HK-2 (cell line): ENCODE results near the gene PVR.
"Not testable (repeated sequence)": the region's sequence is repeated elsewhere in the genome, so short reads cannot be mapped to it uniquely, and the experiment has no call there.

Experiments
- DNase-seq: peaks from one replicate; pipeline ENCODE4 v3.0.0-alpha.2; 2018; ENCODE audit not compliant: unreplicated experiment

The PVR gene

DNA sequence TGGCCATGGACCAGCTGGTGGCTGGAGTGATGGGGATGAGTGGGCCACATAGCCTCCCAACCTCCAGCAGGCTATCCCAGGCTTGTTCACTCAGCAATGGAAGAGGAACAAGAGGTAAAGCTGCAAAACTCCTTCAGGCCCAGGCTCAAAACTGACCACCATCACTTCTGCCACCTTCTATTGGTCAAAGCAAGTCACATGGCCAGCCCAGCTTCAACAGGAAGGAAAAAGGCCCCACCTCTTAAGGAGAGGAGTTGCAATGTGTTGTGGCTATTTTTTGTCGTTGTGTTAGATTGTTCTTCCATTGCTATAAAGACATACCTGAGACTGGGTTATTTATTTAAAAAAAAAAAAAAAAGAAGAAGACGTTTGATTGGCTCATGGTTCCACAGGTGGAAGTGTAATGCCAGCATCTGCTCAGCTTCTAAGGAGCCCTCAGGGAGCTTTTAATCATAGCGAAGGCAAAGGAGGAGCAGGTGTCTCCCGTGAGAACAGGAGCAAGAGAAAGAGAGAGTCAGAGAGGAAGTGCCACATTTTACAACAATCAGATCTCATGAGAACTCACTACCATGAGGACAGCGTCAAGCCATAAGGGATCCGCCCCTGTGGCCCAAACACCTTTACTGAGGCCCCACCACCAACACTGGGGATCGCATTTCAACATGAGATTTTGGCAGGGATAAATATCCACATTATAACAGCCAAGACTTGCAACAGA lies 24.9 kb upstream of the PVR start:
- DNase-seq, result no peak

DNA sequence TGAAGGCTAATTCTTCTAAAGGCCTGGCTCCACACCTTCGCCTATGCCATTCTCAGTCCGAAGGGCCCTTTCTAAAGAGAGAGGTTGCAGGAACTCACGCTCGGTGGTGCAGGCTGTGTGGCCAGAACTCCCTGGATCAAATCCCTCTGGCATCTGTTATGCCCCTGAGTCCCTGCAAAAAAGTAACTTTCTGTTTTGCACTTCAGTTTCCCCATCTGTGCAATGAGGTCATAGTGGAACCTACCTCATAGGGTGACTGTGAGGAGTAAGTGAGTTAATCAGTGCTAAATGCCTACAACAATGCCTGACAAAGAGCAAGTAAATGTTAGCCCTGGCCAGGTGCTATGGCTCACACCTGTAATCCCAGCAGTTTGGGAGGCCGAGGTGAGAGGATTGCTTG lies 23.0 kb upstream of the PVR start:
- no peak for DNase-seq

DNA sequence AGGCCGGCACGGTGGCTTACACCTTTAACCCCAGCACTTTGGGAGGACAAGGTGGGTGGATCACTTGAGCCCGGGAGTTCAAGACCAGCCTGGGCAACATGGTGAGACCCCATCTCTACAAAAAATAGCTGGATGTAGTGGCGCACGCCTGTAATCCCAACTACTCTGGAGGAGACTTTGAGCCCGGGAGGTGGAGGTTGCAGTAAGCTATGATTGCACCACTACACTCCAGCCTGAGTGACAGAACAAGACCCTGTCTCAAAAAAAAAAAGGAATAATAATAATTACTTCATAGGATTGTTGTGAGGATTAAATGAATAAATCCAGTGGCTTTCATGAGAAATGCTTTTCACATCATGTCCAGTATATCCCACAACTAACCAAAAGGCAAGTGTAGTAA lies 22.3 kb upstream of the PVR start:
- no peak for DNase-seq

DNA sequence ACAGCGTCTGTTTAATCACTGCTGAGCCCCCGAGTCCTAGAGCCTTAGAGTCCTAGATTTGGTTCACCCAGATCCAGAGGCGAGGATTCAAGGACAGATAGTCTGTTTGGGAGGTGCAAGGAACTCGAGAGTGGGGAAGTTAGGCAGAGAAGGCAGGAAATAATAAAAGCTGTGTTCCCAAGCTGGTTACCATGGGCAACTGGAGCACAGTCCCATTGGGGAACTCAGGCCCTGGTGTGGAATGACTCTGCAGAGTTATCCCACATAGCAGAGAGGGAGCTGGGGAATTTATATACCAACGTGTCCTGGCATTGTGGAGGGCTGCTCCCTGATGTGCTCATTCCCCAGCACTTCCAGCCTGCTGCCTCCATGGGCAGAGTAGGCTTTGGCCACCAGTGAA lies 20.6 kb upstream of the PVR start:
- DNase-seq, result no peak

DNA sequence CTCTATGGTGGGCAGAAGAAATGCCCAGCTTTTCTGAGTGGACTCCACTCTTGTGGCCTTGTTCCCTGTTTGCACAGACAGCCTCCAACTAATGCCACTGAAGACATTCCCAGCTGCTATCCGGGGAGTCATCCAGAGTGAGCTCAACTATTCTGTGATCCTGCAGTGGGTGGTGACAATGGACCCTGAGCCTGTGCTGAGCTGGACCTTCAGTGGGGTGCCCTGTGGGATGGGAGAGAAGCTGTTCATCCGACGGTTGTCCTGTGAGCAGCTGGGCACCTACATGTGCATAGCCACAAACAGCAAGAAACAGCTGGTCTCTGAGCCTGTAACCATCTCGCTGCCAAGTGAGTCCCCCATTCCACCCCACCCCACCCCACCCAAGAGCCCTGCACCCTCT lies 20.1 kb upstream of the PVR start:
- DNase-seq, result no peak

DNA sequence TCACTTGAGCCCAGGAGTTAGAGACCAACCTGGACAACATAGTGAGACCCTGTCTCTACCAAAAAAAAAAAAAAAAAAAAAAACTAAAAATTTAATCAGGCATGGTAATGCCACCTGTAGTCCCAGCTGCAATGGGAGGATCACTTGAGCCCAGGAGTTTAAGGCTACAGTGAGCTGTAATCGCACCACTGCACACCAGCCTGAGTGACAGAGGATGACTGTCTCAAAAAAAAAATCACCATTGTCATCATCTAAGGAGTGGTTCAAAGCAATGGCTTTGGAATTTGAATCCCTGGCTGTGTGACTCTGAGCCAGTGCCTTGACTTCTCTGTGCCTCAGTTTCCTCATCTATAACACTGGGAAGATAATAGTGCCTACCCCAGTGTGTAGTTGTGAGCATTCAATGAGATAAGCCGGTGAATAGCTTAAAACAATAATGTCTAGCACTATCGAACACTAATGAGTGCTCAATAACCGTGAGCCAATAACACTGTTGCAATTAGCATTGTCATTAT lies 18.8 kb upstream of the PVR start:
- no peak for DNase-seq

DNA sequence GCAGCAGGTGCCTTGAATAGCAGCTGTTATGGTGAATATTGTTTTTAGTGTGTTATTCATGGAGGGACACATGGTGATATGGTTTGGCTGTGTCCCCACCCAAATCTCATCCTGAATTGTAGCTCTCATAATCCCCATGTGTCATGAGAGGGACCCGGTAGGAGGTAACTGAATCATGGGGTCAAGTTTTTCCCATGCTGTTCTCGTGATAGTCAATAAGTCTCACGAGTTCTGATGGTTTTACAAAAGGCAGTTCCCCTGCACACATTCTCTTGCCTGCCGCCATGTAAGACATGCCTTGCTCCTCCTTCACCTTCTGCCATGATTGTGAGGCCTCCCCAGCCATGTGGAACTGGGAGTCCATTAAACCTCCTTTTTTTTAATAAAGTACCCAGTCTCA lies 18.1 kb upstream of the PVR start:
- DNase-seq, result not testable (repeated sequence)

DNA sequence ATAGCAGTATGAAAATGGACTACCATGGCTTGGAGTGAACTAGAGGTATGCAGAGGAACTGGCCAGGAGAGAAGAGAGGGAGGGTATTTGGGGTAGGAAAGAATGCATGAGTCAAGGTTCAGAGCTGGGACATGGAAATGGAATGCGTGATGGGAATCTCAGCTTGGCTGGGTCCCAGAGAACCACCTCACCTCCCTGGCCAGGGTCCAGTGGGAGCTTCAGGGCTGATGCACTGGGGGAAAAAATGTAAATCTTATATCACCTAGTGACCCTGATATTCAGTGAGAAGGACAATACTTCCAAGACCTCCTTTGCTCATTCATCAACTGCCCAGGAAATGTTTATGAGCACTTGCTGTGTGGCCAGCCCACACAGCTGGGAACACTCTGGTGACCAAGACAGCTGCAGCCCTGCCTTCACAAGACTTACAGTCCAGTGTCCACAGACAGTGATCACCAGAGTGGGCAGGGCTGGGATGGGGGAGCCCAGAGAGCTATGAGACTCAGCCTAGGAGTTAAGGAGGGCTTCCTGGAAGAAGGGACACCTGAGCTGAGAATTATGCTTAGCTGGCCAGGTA lies 17.6 kb upstream of the PVR start:
- DNase-seq, result peak; percentile 92

DNA sequence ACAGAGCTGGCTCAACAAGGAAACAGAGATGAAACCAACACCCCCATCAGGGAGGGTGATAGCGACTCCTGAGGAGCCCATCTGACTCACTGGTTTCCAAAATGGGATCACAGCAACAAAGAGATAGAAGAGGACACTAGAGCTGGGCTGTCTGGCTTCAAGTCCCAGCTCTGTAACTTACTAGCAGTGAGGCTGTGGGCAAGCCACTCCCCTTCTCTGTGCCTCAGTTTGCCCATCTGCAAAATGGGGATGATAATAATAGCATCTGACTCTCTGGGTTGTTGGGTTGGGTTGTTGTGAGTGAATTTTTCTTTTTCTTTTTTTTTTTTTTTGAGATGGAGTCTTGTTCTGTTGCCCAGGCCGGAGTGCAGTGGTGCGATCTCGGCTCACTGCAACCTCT lies 16.1 kb upstream of the PVR start:
- no peak for DNase-seq

DNA sequence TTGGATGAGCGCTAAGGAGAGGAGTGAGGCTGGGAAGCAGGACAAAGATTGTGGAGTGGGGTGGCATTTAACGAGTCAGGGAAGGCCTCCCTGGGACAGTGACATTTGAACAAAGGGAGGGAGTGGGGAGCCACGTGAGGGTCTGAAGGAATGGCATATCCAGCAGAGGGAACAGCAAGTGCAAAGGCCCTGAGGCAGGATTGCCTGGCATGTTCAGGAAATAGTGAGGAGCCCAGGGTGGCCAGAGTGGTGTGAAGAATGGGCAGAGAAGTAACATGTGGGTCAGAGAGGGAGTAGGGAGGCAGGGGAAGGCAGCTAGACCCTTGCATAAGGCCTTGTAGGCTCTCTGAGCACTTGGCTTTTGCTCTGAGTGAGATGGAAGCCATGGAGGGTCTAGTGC lies 14.9 kb upstream of the PVR start:
- no peak for DNase-seq

DNA sequence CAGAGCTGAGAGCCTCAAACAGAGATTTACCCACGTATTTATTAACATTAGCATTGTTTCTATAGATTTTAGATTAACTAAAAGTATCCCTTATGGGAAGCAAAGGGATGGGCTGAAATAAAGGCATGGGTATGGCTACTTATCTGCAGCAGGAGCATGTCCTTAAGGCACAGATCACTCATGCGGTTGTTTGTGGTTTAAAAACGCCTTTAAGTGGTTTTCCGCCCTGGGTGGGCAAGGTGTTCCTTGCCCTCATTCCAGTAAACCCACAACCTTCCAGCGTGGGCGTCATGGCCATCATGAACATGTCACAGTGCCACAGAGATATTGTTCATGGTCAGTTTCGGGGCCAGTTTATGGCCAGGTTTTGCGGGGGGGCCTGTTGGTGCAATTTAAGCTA lies 12.1 kb upstream of the PVR start:
- peak; percentile 44 for DNase-seq

DNA sequence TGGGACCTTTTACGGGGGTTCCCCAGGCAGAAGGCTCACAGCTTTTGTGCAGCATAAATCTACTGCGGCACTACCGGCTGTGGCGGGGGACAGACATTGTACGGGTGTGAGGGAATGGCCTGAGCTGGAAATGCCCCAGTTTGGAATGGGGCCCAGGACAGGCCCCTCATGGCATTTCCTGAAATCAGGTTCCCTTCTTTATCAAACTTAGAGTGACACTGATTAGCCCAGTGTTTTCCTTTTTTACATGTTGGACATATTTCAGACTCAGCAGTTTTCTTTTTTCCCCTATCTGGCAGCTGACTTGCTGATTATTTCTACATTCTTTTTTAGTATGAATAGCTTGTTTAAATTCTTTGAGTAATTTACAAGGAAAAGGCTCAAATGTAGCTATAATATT lies 9.7 kb upstream of the PVR start:
- DNase-seq, result not testable (repeated sequence)

DNA sequence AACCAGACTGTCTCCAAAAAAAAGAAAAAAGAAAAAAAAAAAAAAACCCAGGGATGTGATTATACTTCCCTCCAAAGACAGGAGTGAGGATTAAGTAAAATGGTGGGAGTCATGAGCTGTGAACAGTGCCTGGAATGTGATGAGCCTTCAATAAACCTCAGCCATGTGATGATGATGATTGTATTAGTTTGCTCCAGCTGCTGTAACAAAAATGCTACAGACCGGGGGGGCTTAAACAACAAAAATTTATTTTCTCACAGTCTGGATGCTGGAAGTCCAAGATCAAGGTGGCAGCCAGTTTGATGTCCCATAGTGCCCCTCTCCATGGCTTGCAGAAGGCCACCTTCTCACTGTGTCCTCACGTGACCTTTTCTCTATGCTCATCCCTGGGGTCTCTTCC lies 8.9 kb upstream of the PVR start:
- DNase-seq, result no peak

DNA sequence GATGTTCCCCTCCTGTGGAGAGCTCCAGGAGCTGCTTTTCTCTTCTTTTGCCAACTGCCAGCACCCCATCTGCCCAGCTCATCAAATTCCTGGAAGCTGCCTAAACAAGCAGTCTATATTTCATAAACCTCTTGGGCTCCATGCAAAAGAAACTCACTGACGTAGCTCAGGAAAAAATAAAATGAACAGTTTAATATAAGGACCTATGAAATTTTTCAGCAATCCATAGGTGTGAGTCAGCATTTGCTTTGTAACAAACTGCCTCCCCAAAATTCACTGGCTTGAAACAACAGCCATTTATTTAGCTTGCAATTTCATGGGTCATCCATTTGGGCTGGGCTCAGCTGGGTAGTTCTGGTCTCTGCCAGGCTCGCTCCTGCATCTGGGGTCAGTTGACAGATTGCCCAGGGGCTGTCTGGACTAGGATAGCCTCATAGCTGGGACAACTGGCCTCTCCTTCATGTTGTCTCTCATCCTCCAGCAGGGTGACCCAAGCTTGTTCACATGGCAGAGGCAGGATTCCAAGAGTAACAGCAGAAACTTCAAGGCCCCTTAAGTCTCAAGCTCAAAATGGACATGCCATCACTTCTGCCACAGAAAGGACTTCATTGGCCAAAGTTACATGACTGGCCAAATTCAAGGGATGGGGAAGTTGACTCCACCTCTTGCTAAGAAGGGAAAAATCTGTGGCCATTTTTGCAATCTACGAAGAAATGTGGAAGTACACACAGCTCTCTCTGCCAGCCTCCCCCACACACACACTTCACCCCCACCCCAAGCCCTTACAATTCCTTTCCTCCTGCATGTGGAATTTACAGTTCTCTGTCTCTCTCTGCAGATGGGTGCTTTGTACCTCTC lies 7.9 kb upstream of the PVR start:
- no peak for DNase-seq

DNA sequence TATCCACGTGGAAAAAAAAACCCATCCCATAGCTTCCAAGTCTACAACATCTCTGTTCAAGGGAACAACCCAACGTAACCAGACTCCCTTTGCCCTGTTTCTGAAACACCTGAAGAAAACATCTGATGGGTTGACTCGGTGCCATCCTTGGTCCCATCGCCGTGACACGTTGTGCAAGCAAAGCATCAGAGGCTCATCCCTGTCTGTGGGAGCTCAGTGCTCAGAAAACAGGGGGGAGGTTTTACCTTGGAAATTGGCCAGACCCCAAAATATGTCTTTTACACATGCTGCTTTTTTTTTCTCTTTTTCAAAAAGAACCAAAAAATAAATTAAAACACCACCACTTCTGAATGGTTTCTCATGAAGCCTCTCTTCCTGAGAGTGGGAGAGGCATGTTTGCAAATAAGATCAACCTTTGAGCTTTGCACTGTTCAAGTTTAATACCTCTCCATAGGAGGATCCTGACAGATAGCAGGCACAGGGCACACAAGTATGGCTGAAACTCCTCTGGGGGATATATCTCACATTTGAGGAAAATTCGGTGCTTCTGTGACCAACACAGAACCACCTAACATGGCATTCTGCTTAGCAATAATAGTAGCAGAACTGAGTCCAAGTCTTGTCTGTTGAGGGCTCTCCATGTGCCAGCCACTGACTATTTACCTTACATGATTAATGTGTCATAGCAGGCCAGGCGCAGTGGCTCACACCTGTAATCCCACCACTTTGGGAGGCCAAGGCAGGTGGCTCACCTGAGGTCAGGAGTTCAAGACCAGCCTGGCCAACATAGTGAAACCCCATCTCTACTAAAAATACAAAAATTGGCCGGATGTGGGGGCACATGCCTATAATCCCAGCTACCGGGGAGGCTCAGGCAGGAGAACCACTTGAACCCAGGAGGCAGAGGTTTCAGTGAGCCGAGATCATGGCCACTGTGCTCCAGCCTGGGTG lies 7.0 kb upstream of the PVR start:
- DNase-seq, result no peak

DNA sequence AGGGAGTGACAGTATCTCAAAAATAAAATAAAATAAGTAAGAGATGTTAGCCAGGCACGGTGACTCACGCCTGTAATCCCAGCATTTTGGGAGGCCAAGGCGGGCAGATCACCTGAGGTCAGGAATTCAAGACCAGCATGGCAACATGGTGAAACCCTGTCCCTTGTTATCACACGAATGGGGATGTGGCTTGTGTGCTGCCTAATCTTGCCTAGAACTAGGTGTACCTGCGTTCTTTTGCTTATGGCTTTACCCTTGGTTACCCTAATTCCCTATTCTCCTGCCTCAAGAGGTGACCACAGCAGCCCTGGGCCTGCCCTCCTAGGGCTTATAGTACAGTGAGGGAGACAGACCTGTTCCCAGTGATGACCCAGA lies 6.3 kb upstream of the PVR start:
- no peak for DNase-seq

DNA sequence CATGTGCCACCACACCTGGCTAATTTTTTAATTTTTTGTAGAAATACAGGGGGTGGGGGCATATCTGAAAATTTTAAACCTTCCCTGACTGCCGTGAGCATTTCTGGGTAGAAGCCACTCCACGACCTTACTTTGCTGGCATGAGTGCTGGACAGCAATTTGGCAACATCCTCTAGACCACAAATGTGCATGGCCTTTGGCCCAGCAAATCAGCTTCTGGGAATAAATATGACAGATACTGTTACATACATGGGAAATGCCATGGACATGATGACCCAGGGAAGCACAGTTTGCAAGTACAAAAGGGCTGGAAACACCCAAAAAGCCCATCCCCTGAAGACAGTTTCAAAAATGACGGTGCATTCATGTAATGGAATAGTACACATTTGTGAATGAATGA lies 3.2 kb upstream of the PVR start:
- DNase-seq, result no peak

DNA sequence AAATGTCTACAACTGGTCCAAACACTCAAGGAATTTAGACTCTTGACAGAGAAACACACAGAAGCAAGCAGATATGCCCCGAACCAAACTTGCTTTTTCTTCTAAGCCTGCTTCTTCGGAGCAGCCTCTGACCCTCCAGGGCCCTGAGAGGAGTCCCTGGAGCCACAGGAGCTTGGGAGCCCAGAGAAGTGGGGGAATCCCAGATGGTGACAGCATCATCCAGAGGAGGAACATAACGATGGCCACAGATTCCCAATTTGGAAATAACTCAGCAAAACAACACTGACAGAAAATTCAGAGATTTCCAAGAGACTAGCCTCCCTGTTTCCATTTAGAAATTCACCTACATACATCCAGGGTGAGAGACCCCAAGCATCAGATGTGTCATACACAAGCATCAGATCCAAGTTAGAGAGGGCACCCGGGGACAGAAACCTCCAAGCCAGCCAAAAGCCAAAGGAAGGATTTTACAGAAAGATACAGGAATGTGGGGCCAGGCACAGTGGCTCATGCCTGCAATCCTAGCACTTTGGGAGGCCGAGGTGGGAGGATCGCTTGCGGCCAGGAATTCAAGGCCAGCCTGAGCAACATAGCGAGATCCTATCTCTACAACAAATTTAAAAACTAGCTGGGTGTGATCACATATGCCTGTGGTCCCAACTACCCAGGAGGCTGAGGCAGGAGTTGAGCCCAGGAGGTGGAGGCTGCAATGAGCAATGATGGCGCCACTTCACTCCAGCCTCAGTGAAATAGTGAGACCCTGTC lies 2.0 kb upstream of the PVR start:
- no peak for DNase-seq

DNA sequence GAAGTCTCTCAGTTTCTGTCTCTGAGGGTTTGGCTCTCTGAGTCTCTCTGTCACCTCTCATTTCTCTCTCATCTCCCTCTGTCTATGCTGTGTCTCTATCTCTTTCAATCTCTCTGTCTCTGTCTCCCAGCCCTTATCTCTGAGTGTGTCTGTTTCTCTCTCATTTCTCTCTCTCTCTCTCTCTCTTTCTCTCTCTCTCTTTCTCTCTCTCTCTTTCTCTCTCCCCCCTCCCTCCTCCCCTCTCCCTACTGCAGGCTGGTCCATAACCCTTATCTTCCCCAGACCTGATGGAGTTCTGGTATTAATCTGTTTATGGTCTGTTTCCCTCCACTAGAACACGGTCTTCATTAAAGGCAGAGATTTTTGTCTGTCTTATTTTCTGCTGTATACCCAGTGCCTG lies 1.3 kb upstream of the PVR start:
- DNase-seq, result no peak

DNA sequence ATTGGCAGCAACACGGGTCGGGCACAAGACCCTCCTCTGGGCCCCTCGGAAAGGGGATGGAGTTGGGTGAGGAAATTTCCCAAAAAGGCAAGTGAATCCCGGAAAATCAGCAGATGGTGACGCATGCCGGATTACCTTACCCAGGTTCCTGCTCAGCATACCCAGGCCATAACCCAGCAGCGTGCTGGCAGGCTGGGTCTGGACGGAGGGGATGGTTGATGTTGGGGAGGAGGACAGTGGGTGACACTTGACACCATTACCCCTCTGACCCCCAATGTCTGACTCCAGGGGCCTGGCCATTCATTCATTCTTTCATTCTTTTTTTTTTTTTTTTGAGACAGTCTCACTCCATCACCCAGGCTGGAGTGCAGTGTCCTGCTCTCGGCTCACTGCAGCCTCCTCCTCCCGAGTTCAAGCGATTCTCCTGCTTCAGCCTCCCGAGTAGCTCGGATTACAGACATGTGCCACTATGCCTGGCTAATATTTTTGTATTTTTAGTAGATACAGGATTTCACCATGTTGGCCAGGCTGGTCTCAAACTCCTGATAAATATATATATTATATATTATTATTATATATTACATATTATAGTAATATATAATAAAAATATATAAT lies 799 bp downstream of the PVR start:
- peak; percentile 76 for DNase-seq
